ENCODE data around the gene APRT. TPM values are rescaled to one million over a fixed set of nuclear protein-coding genes. Genes with fewer than 3 reads are reported as not detected.
A peak's percentile ranks its signal among the peaks of the same experiment; 100 is the strongest.

APRT gene
- total RNA-seq, 2 donors from 2014 or later: 165 to 211 TPM

GRCh38 chr16:88805340-88805715, 6.4 kb downstream of the APRT start:
- TF ChIP-seq POLR2A (IDR thresholded peaks at IDR 0.05): no peak
- TF ChIP-seq, protein P1, sequence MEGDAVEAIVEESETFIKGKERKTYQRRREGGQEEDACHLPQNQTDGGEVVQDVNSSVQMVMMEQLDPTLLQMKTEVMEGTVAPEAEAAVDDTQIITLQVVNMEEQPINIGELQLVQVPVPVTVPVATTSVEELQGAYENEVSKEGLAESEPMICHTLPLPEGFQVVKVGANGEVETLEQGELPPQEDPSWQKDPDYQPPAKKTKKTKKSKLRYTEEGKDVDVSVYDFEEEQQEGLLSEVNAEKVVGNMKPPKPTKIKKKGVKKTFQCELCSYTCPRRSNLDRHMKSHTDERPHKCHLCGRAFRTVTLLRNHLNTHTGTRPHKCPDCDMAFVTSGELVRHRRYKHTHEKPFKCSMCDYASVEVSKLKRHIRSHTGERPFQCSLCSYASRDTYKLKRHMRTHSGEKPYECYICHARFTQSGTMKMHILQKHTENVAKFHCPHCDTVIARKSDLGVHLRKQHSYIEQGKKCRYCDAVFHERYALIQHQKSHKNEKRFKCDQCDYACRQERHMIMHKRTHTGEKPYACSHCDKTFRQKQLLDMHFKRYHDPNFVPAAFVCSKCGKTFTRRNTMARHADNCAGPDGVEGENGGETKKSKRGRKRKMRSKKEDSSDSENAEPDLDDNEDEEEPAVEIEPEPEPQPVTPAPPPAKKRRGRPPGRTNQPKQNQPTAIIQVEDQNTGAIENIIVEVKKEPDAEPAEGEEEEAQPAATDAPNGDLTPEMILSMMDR (IDR thresholded peaks at IDR 0.05): no peak
- no peak for TF ChIP-seq POLR2AphosphoS5 (IDR thresholded peaks at IDR 0.05)
- Histone ChIP-seq H3K27ac (no peak overlapping the region), H3K27me3 (replicated peaks; ENCODE audit: insufficient read depth) (no peaks in the 10 kb centered on the region), H3K36me3 (no peaks in the 10 kb centered on the region), H3K9me3 (no peaks in the 10 kb centered on the region), H3K4me3 (no peak overlapping the region), H3K4me1 (replicated peaks) (peaks cover 9% of the 10 kb centered on the region)
- WGBS: 64% methylated on average over 22 of the region's 22 CpGs
- intact Hi-C loops (cut with DNase I): no loop called here
- DNase-seq (ENCODE audit: low spot score): no peak

DNA sequence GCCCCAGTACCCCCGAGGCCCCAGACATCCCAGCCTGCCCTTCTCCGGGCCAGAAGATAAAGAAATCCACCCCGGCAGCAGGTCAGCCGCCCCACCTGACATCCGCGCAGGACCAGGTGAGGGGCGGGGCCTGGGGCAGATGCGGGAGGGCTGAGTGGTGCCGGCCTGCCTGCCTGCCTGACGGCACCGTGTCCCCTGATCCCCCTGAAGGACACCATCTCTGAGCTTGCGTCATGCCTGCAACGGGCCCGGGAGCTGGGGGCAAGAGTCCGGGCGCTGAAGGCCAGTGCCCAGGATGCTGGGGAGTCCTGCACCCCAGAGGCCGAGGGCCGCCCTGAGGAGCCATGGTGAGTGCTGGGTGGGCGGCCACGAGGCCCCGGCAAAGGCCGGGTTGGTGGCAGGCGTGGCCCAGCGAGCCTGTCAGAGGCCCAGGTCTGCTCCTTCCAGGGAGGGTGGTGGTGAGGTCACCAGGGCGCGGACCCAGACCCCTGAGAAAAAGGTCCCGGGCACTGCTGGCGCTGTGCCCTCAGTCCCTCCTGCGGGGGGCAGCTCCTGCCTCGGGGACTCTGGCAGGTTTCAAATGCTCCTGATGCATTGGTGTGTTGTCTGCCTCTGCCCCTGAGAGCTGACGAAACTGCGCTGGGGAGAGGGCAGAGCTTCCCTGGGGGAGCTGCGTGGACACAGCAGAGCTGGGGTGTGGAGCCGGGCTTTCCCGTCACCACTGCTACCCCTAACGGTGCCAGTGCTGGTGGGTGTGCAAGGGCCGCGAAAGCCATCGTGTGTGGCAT, 7.0 kb downstream of the APRT start:
- Histone ChIP-seq H3K4me3 (no peak overlapping the region), H3K36me3 (no peaks in the 10 kb centered on the region), H3K27ac (no peak overlapping the region), H3K9me3 (no peaks in the 10 kb centered on the region), H3K27me3 (replicated peaks; ENCODE audit: insufficient read depth) (no peaks in the 10 kb centered on the region), H3K4me1 (replicated peaks) (peaks cover 5% of the 10 kb centered on the region)
- intact Hi-C loops (cut with DNase I): no loop called here
- TF ChIP-seq POLR2A (IDR thresholded peaks at IDR 0.05): no peak
- no peak for TF ChIP-seq POLR2AphosphoS5 (IDR thresholded peaks at IDR 0.05)
- TF ChIP-seq, protein P1 (IDR thresholded peaks at IDR 0.05): no peak
- WGBS: 24% methylated on average over 34 of the region's 39 CpGs
- no peak for DNase-seq (ENCODE audit: low spot score)

GRCh38 chr16:88804173-88804551, 7.6 kb downstream of the APRT start:
- TF ChIP-seq POLR2A (IDR thresholded peaks at IDR 0.05) (no peak), POLR2AphosphoS5 (IDR thresholded peaks at IDR 0.05) (no peak)
- TF ChIP-seq, protein P1 (IDR thresholded peaks at IDR 0.05): no peak
- Histone ChIP-seq H3K4me3 (peak overlapping the region; percentile 52 to 63), H3K27me3 (replicated peaks; ENCODE audit: insufficient read depth) (no peaks in the 10 kb centered on the region), H3K4me1 (replicated peaks) (peaks cover 5% of the 10 kb centered on the region), H3K36me3 (no peaks in the 10 kb centered on the region), H3K9me3 (no peaks in the 10 kb centered on the region), H3K27ac (no peak overlapping the region)
- intact Hi-C loops (cut with DNase I): no loop called here
- DNase-seq (ENCODE audit: low spot score): no peak
- WGBS: 9% methylated on average over 12 of the region's 16 CpGs

DNA sequence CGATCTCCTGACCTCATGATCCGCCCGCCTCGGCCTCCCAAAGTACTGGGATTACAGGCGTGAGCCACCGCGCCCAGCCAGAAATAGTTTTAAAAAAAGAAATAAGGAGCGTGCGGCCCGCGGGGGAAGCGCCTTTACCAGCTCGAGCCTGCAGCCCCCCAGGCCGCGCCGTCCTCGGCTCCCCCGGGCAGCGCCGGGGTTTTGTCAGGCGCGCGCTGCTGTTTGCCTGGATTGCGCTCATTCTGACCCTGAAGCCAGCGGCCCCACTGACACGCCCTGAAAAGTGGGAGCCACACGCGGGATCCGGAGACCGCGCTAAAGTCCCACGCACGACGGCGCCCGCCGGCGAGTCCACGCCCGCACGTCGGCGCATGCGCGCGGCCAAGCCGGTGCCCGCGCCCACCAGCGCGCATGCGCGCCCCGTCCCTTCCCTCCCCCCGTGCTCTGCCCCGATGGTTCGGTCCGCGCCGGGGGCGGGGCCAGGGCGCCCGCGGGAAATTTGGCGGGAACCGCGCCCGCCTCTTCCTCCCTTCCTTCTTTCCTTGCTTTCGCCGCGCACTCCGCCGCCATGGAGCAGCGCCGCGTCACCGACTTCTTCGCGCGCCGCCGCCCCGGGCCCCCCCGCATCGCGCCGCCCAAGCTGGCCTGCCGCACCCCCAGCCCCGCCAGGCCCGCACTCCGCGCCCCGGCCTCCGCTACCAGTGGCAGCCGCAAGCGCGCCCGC, 8.3 kb downstream of the APRT start, which contains the start of gene CDT1:
TSS of gene CDT1 (plus strand) at position 526 of the 724 bp plus-strand sequence. CDS start at position 569, 43 bp downstream.
- Histone ChIP-seq H3K27me3 (replicated peaks; ENCODE audit: insufficient read depth) (no peaks in the 10 kb centered on the region), H3K9me3 (no peaks in the 10 kb centered on the region), H3K4me1 (replicated peaks) (peaks cover 5% of the 10 kb centered on the region), H3K4me3 (peak within 1 kb of the TSS; percentile 52 to 63), H3K36me3 (no peaks in the 10 kb centered on the region), H3K27ac (peak within 1 kb of the TSS; percentile 8 to 33)
- WGBS: 1% methylated on average over 94 of the region's 98 CpGs
- peak; percentile 72 for TF ChIP-seq POLR2AphosphoS5 (IDR thresholded peaks at IDR 0.05)
- TF ChIP-seq, protein P1 (IDR thresholded peaks at IDR 0.05): no peak
- peak; percentile 60 for TF ChIP-seq POLR2A (IDR thresholded peaks at IDR 0.05)
- DNase-seq (ENCODE audit: low spot score): peak; percentile 72
- intact Hi-C loops (cut with DNase I): no loop called here

All from prostate gland (tissue), 2 donors.